Measurements from ENCODE around the gene WAS. TPM values are rescaled to one million over a fixed set of nuclear protein-coding genes. Genes with fewer than 3 reads are reported as not detected.

Gene WAS
- total RNA-seq, 1 experiment from 2014 or later: 0.24 TPM

DNA sequence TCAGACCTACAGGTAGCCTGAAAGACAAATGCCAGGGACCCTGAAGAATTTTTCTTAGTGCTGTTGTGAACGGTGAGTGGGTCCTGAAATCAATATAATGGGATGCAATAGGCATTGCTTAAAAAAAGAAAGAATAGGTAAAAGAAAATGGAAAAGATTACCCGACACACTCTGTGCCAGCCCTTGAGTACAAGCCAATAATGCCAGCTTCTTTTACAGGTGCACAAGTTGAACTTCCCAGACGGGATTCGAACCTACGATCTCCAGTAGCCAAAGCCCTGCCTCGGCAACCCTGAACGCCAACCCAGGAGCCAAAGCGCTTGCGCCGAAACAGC, 53.2 kb downstream of the WAS start:
- Histone ChIP-seq H3K18ac (ENCODE audit: insufficient read length, low read depth, low read length) (no peak overlapping the region), H3K56ac (ENCODE audit: insufficient read length, low read depth, low read length) (no peak overlapping the region), H3K79me2 (ENCODE audit: insufficient read depth, low read length) (no peaks in the 10 kb centered on the region), H4K8ac (replicated peaks; ENCODE audit: insufficient read length, low read depth, low read length) (no peak overlapping the region), H2BK20ac (ENCODE audit: low read depth, low read length, poor library complexity, severe bottlenecking) (no peak overlapping the region), H4K91ac (ENCODE audit: insufficient read length, low read depth, low read length) (no peak overlapping the region), H3K9me3 (ENCODE audit: control insufficient read depth, low read depth, low read length) (peaks cover 28% of the 10 kb centered on the region), H4K20me1 (ENCODE audit: control insufficient read depth, insufficient read depth, insufficient read length) (no peaks in the 10 kb centered on the region), H2BK5ac (ENCODE audit: insufficient read length, low read length) (no peak overlapping the region), H2BK12ac (ENCODE audit: insufficient read length, low read depth, low read length) (no peak overlapping the region), H3K9ac (ENCODE audit: extremely low read depth, insufficient read length, low read length) (no peak overlapping the region), H2BK120ac (ENCODE audit: low read depth, low read length, poor library complexity, severe bottlenecking) (no peak overlapping the region), H3K23me2 (ENCODE audit: insufficient read length, low read depth, low read length, poor library complexity, severe bottlenecking) (peaks cover 4% of the 10 kb centered on the region), H4K5ac (ENCODE audit: insufficient read length, low read depth, low read length) (no peak overlapping the region), H3K4ac (ENCODE audit: low read depth, low read length) (no peak overlapping the region), H2AK5ac (ENCODE audit: insufficient read length, low read length) (no peak overlapping the region), H3K4me2 (ENCODE audit: insufficient read depth, insufficient read length, low read length) (peak overlapping the region; percentile 27), H3K23ac (ENCODE audit: insufficient read length, low read depth, low read length) (no peak overlapping the region), H2BK15ac (ENCODE audit: low read depth, low read length) (no peak overlapping the region), H3K4me1 (ENCODE audit: insufficient read depth, low read length) (no peaks in the 10 kb centered on the region; the same call in none of the 2 replicates), H3K27me3 (ENCODE audit: insufficient read depth, low read length) (no peaks in the 10 kb centered on the region), H3T11ph (ENCODE audit: low read length) (no peak overlapping the region), H3K79me1 (ENCODE audit: insufficient read depth, low read depth, low read length, poor library complexity, severe bottlenecking) (no peaks in the 10 kb centered on the region), H3K27ac (ENCODE audit: insufficient read length, low read depth, low read length) (no peak overlapping the region), H3K14ac (ENCODE audit: insufficient read depth, low read length) (no peak overlapping the region), H2AFZ (ENCODE audit: low read length) (no peak overlapping the region)
- no peak for DNase-seq
- Mint-ChIP-seq H3K27ac (no peak overlapping the region; a peak in 1 of 7 replicates), H3K4me3 (peak overlapping the region; percentile 82 to 87; a peak in 4 of 5 replicates), H3K4me1 (peaks cover 0 to 14% of the 10 kb centered on the region in 2 experiments; a peak in 3 of 4 replicates), H3K36me3 (ENCODE audit: insufficient read depth in 1 of 3, low read depth in 3 of 3) (peaks cover 3 to 7% (median 4%) of the 10 kb centered on the region in 3 experiments; a peak in 4 of 7 replicates), H3K27me3 (ENCODE audit: low read depth) (peaks cover 3% of the 10 kb centered on the region), H3K9me3 (peaks cover 64 to 78% of the 10 kb centered on the region in 2 experiments)
- TF ChIP-seq, protein P1, sequence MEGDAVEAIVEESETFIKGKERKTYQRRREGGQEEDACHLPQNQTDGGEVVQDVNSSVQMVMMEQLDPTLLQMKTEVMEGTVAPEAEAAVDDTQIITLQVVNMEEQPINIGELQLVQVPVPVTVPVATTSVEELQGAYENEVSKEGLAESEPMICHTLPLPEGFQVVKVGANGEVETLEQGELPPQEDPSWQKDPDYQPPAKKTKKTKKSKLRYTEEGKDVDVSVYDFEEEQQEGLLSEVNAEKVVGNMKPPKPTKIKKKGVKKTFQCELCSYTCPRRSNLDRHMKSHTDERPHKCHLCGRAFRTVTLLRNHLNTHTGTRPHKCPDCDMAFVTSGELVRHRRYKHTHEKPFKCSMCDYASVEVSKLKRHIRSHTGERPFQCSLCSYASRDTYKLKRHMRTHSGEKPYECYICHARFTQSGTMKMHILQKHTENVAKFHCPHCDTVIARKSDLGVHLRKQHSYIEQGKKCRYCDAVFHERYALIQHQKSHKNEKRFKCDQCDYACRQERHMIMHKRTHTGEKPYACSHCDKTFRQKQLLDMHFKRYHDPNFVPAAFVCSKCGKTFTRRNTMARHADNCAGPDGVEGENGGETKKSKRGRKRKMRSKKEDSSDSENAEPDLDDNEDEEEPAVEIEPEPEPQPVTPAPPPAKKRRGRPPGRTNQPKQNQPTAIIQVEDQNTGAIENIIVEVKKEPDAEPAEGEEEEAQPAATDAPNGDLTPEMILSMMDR (conservative IDR thresholded peaks at IDR 0.05): no peak
- WGBS (ENCODE audit: extremely low coverage, insufficient read length, low lambda C conversion rate): no CpG with 5 or more reads among the region's 10 CpGs
